H1 (cell line): ENCODE data around the gene LCE1E. TPM values are rescaled to one million over a fixed set of nuclear protein-coding genes. Genes with fewer than 3 reads are reported as not detected.

Experiments used
- CTCF ChIA-PET: fragments of 300-600 bp; sonication (Branson Sonifier 250); formaldehyde crosslinking; loops from one replicate; lab custom pipeline; 2021; ENCODE audit not compliant: partially characterized antibody; lab: Charles Lee
- POLR2A ChIA-PET: fragments of 300-600 bp; sonication (Branson Sonifier 250); formaldehyde crosslinking; loops from one replicate; lab custom pipeline; 2021; ENCODE audit warnings: inconsistent platforms; ENCODE audit not compliant: partially characterized antibody; lab: Charles Lee
- DNase-seq, 2 experiments: peaks; one replicate each; pipeline versions ENCODE4 v3.0.0 to v3.0.0-alpha.2; 2010 to 2022; ENCODE audit warnings: low spot score in 2 of 2, low read depth in 1 of 2, mixed read lengths in 1 of 2
- FAIRE-seq: peaks from 2 replicates; lab custom pipeline; 2011; peaks lifted over from hg19 to GRCh38; lab: Jason Lieb, UNC
- H2AFZ ChIP-seq: 2 replicates; pipeline ENCODE4 v1.8.1; 2012; ENCODE audit warnings: low read length, inconsistent platforms
- H2AK5ac ChIP-seq: 2 replicates; pipeline ENCODE4 v1.6.1; 2013; ENCODE audit warnings: low read depth, low read length
- H2BK120ac ChIP-seq: replicated peaks from 2 replicates; pipeline ENCODE3; 2013; ENCODE audit warnings: low read depth, low read length, inconsistent platforms
- H2BK12ac ChIP-seq: 2 replicates; pipeline ENCODE4 v1.6.1; 2013; ENCODE audit warnings: low read depth, low read length
- H2BK15ac ChIP-seq: 2 replicates; pipeline ENCODE4 v1.6.1; 2013; ENCODE audit warnings: low read length
- H2BK20ac ChIP-seq: 2 replicates; pipeline ENCODE4 v1.6.1; 2013; ENCODE audit warnings: low read length
- H2BK5ac ChIP-seq: 2 replicates; pipeline ENCODE4 v1.6.1; 2013; ENCODE audit warnings: low read depth, low read length
- H3K14ac ChIP-seq: 2 replicates; pipeline ENCODE4 v1.6.1; 2013; ENCODE audit warnings: inconsistent platforms; ENCODE audit not compliant: insufficient read length
- H3K18ac ChIP-seq: 2 replicates; pipeline ENCODE4 v1.6.1; 2013; ENCODE audit warnings: low read length; ENCODE audit errors: extremely low read depth
- H3K23ac ChIP-seq: 2 replicates; pipeline ENCODE4 v1.6.1; 2013; ENCODE audit warnings: inconsistent platforms; ENCODE audit not compliant: insufficient read length
- H3K23me2 ChIP-seq: 2 replicates; pipeline ENCODE4 v1.6.1; 2013; ENCODE audit warnings: low read depth, low read length
- H3K27ac ChIP-seq: 2 replicates; pipeline ENCODE4 v1.6.1; 2011; ENCODE audit warnings: low read depth, low read length, inconsistent platforms
- H3K27me3 ChIP-seq, 4 experiments: replicated peaks in 1 of 4; 1 replicate in 1 of 4; 2 replicates in 3 of 4; pipeline versions ENCODE4 v1.6.1 to v1.8.1; 2011 to 2013; ENCODE audit warnings: low read length in 3 of 4, mild to moderate bottlenecking in 3 of 4, inconsistent platforms in 2 of 4, mixed read lengths in 2 of 4, moderate library complexity in 1 of 4; ENCODE audit not compliant: control insufficient read depth in 3 of 4, insufficient read depth in 3 of 4; ENCODE audit errors: extremely low read depth in 1 of 4
- H3K36me3 ChIP-seq, 4 experiments: 2 replicates each; pipeline versions ENCODE4 v1.6.1 to v1.8.1; 2011 to 2013; ENCODE audit warnings: mild to moderate bottlenecking in 4 of 4, low read length in 3 of 4, moderate library complexity in 2 of 4, control low read depth in 1 of 4, inconsistent platforms in 1 of 4; ENCODE audit not compliant: insufficient read depth in 4 of 4, control insufficient read depth in 2 of 4
- H3K4ac ChIP-seq: replicated peaks from 2 replicates; pipeline ENCODE3; 2013; ENCODE audit warnings: low read length, low read depth, mixed read lengths, inconsistent platforms; ENCODE audit not compliant: insufficient read length
- H3K4me1 ChIP-seq, 4 experiments: replicated peaks in 1 of 4; 1 replicate in 1 of 4; 2 replicates in 3 of 4; pipeline versions ENCODE4 v1.6.1 to v1.8.1; 2011 to 2013; ENCODE audit warnings: low read length in 3 of 4, inconsistent platforms in 2 of 4, mixed read lengths in 1 of 4; ENCODE audit not compliant: insufficient read depth in 4 of 4, control insufficient read depth in 3 of 4
- H3K4me2 ChIP-seq, 2 experiments: 2 replicates each; pipeline versions ENCODE4 v1.6.1 to v1.8.1; 2011 to 2013; ENCODE audit warnings: low read depth in 2 of 2, low read length in 2 of 2, control low read depth in 1 of 2, inconsistent platforms in 1 of 2, mild to moderate bottlenecking in 1 of 2; ENCODE audit not compliant: insufficient read depth in 1 of 2
- H3K4me3 ChIP-seq, 4 experiments: fragments of 200-600, 300-600 bp in 1 of 4; sonication (generic), shearing (Covaris generic), sonication (Bioruptor Twin) in 1 of 4; 2 replicates each; pipeline versions ENCODE4 v1.5.1 to v1.8.1; 2011 to 2016; ENCODE audit warnings: low read length in 4 of 4, low read depth in 3 of 4, control low read depth in 2 of 4, inconsistent platforms in 2 of 4, mild to moderate bottlenecking in 2 of 4, mixed read lengths in 1 of 4, moderate library complexity in 1 of 4; ENCODE audit not compliant: insufficient read depth in 2 of 4; ENCODE audit errors: extremely low read depth in 1 of 4
- H3K56ac ChIP-seq: replicated peaks from 2 replicates; pipeline ENCODE3; 2013; ENCODE audit warnings: low read depth, mild to moderate bottlenecking, mixed read lengths, low read length, inconsistent platforms; ENCODE audit not compliant: insufficient read length
- H3K79me1 ChIP-seq: 2 replicates; pipeline ENCODE4 v1.6.1; 2013; ENCODE audit warnings: low read depth, low read length, control low read depth
- H3K79me2 ChIP-seq, 2 experiments: 2 replicates each; pipeline versions ENCODE4 v1.6.1 to v1.8.1; 2012 to 2013; ENCODE audit warnings: low read length in 2 of 2, mild to moderate bottlenecking in 2 of 2, inconsistent platforms in 1 of 2; ENCODE audit not compliant: insufficient read depth in 2 of 2, control insufficient read depth in 1 of 2
- H3K9ac ChIP-seq, 4 experiments: replicated peaks in 1 of 4; 1 replicate in 1 of 4; 2 replicates in 3 of 4; pipeline versions ENCODE4 v1.6.1 to v1.8.1; 2011 to 2013; ENCODE audit warnings: low read depth in 3 of 4, low read length in 3 of 4, control low read depth in 2 of 4, mild to moderate bottlenecking in 2 of 4, moderate library complexity in 2 of 4, inconsistent platforms in 1 of 4; ENCODE audit errors: extremely low read depth in 1 of 4
- H3K9me3 ChIP-seq, 2 experiments: 2 replicates each; pipeline versions ENCODE4 v1.6.1 to v1.8.1; 2012 to 2013; ENCODE audit warnings: mild to moderate bottlenecking in 2 of 2, moderate library complexity in 2 of 2, control low read depth in 1 of 2, inconsistent platforms in 1 of 2, low read depth in 1 of 2, low read length in 1 of 2, mixed read lengths in 1 of 2; ENCODE audit not compliant: insufficient read depth in 2 of 2
- H4K20me1 ChIP-seq, 2 experiments: replicated peaks in 1 of 2; 2 replicates each; pipeline versions ENCODE3 to v1.8.1; 2011 to 2013; ENCODE audit warnings: inconsistent platforms in 2 of 2, low read length in 2 of 2, mild to moderate bottlenecking in 1 of 2; ENCODE audit not compliant: insufficient read depth in 2 of 2, control insufficient read depth in 1 of 2
- H4K5ac ChIP-seq: 2 replicates; pipeline ENCODE4 v1.6.1; 2013; ENCODE audit warnings: low read length, low read depth, mixed read lengths, inconsistent platforms; ENCODE audit not compliant: insufficient read length
- H4K8ac ChIP-seq: 2 replicates; pipeline ENCODE4 v1.8.0; 2013; ENCODE audit warnings: mild to moderate bottlenecking, moderate library complexity, low read length, inconsistent platforms; ENCODE audit not compliant: insufficient read depth; ENCODE audit errors: extremely low read depth
- H4K91ac ChIP-seq: replicated peaks from 2 replicates; pipeline ENCODE3; 2013; ENCODE audit warnings: low read length, mixed read lengths, inconsistent platforms; ENCODE audit not compliant: insufficient read length
- ATF3 ChIP-seq: IDR thresholded peaks from 2 replicates; pipeline ENCODE4 v1.6.1; 2011; ENCODE audit warnings: low read depth, mild to moderate bottlenecking, low read length; ENCODE audit not compliant: insufficient read depth
- CBX5 ChIP-seq: fragments of 300-800, 300-1000 bp; sonication (generic); IDR thresholded peaks from 2 replicates; pipeline ENCODE4 v1.7.1; 2016; ENCODE audit warnings: antibody characterized with exemption, low read length, low read depth
- CHD1 ChIP-seq: IDR thresholded peaks from 2 replicates; pipeline ENCODE4 v1.6.1; 2012; ENCODE audit warnings: low read depth, low read length, improper control_type of control experiment
- EZH2 ChIP-seq: fragments of 200-600 bp; sonication (generic); IDR thresholded peaks from 2 replicates; pipeline ENCODE4 v1.7.1; 2012; ENCODE audit warnings: low read depth, mild to moderate bottlenecking, moderate library complexity, low read length, inconsistent platforms; ENCODE audit not compliant: severe bottlenecking
- FOSL1 ChIP-seq: IDR thresholded peaks from 2 replicates; pipeline ENCODE4 v1.6.1; 2011; ENCODE audit warnings: mild to moderate bottlenecking, low read depth, low read length, moderate library complexity; ENCODE audit not compliant: insufficient read depth
- GTF2F1 ChIP-seq: IDR thresholded peaks from 2 replicates; pipeline ENCODE4 v1.6.1; 2012; ENCODE audit warnings: low read depth, low read length, improper control_type of control experiment, borderline replicate concordance
- HDAC2 ChIP-seq, 2 experiments: fragments of 300-600 bp in 1 of 2; sonication (generic) in 1 of 2; IDR thresholded peaks; 2 replicates each; pipeline ENCODE4 v1.6.1; 2011 to 2012; ENCODE audit warnings: low read depth in 2 of 2, low read length in 2 of 2, mild to moderate bottlenecking in 2 of 2, moderate library complexity in 2 of 2, borderline replicate concordance in 1 of 2, inconsistent platforms in 1 of 2
- KDM1A ChIP-seq: fragments of 200-600, 300-600 bp; sonication (generic); IDR thresholded peaks from 2 replicates; pipeline ENCODE4 v1.7.1; 2016; ENCODE audit warnings: mild to moderate bottlenecking, low read length, borderline replicate concordance
- SAP30 ChIP-seq: fragments of 300-600 bp; sonication (generic); IDR thresholded peaks from 2 replicates; pipeline ENCODE4 v1.7.1; 2012; ENCODE audit warnings: low read length, moderate library complexity, mild to moderate bottlenecking, inconsistent platforms; ENCODE audit not compliant: insufficient read depth, insufficient replicate concordance
- SIN3A ChIP-seq, 2 experiments: IDR thresholded peaks in 1 of 2; conservative IDR thresholded peaks in 1 of 2; 2 replicates each; pipeline ENCODE4 v1.6.1; 2011 to 2012; ENCODE audit warnings: low read length in 2 of 2, improper control_type of control experiment in 1 of 2, low read depth in 1 of 2, mild to moderate bottlenecking in 1 of 2
- SP1 ChIP-seq: IDR thresholded peaks from 2 replicates; pipeline ENCODE4 v1.6.1; 2011; ENCODE audit warnings: low read depth, low read length
- SRF ChIP-seq: IDR thresholded peaks from 2 replicates; pipeline ENCODE4 v1.6.1; 2011; ENCODE audit warnings: mild to moderate bottlenecking, low read depth, low read length, moderate library complexity
- WGBS, 2 experiments: shearing (Covaris generic) in 1 of 2; methylation state at CpG; one replicate each; pipeline versions ENCODE4 v1.1.6 to v1.1.7; 2013 to 2015; ENCODE audit warnings: low lambda C conversion rate in 2 of 2, mixed read lengths in 2 of 2, inconsistent platforms in 1 of 2, low coverage in 1 of 2, missing lambda C conversion rate in 1 of 2; ENCODE audit not compliant: insufficient replicate concordance in 2 of 2, insufficient coverage in 1 of 2, insufficient read length in 1 of 2; ENCODE audit errors: extremely low coverage in 1 of 2, missing lambda C conversion rate in 1 of 2; 5-methylcytosine and 5-hydroxymethylcytosine counted together
- polyA plus RNA-seq, 7 experiments: library from polyadenylated mRNA; depleted of rRNA in 3 of 7; stranded (reverse) in 5 of 7; unstranded in 2 of 7; fragments of >200 nt in 5 of 7; fragments of 200-250 nt in 2 of 7; gene quantifications; 1 replicate in 5 of 7; 2 replicates in 1 of 7; 4 replicates in 1 of 7; pipeline versions ENCODE4 v1.2.1 to v1.2.3, GENCODE V29; 2011 to 2013; ENCODE audit warnings: missing spikeins in 2 of 7, mixed read lengths in 2 of 7
- total RNA-seq: library from RNA; stranded (reverse); fragmentation: NEBNext Ultra II Directional; extraction: Animal tissue kit (Norgen Biotek cat#: 25700); gene quantifications from 2 replicates; pipeline ENCODE4 v1.2.1, GENCODE V29; 2021

The LCE1E gene
- total and polyA plus RNA-seq, 2 of the 8 experiments (the other 6 are each of a cell fraction or from before 2014, with no cell fraction given), result not detected

- H4K5ac ChIP-seq, result no peak overlapping the region
- CTCF ChIA-PET, result no interaction called here
- TF ChIP-seq KDM1A, result no peak
- TF ChIP-seq SP1, result no peak
- TF ChIP-seq SRF, result no peak
- no peak for TF ChIP-seq SAP30
- no peak for TF ChIP-seq GTF2F1
- no peak for TF ChIP-seq FOSL1
- no peak for TF ChIP-seq SIN3A (conservative IDR thresholded peaks at IDR 0.05 in 1 of 2, IDR thresholded peaks at IDR 0.05 in 1 of 2; ENCODE audit: low read depth in 1 of 2, low read length in 2 of 2)
- no peak for TF ChIP-seq ATF3
- TF ChIP-seq CBX5, result no peak
- no peak for TF ChIP-seq CHD1
- no peak for TF ChIP-seq HDAC2 (IDR thresholded peaks at IDR 0.05; ENCODE audit: borderline replicate concordance in 1 of 2, low read depth in 2 of 2, low read length in 2 of 2)
- TF ChIP-seq EZH2, result no peak
Measured at GRCh38 chr1:152753586-152753985, 32.5 kb upstream of the LCE1E start.

More at GRCh38 chr1:152753586-152753985, 32.5 kb upstream of the LCE1E start:
- H3K4me2 ChIP-seq, result no peak overlapping the region
- no peak overlapping the region for H3K4ac ChIP-seq
- H4K91ac ChIP-seq, result no peak overlapping the region
- no peak overlapping the region for H2BK120ac ChIP-seq
- H4K8ac ChIP-seq, result no peak overlapping the region
- WGBS, 2 experiments, result 53% methylated on average over 1 of the region's 1 CpG; no CpG with 5 or more reads in 1 of the 2 experiments
- H2AK5ac ChIP-seq, result no peak overlapping the region
- no peak overlapping the region for H2BK15ac ChIP-seq
- no peak overlapping the region for H2BK5ac ChIP-seq
- no peak overlapping the region for H2BK12ac ChIP-seq
- H3K27ac ChIP-seq, result no peak overlapping the region
- H3K23me2 ChIP-seq, result no peaks in the 10 kb centered on the region
- FAIRE-seq (no peak), DNase-seq (no peak)
- no peak overlapping the region for H3K4me3 ChIP-seq
- H3K4me1 ChIP-seq, result no peaks in the 10 kb centered on the region
- no peaks in the 10 kb centered on the region for H3K79me1 ChIP-seq
- H3K79me2 ChIP-seq, result no peaks in the 10 kb centered on the region
- no peak overlapping the region for H3K9ac ChIP-seq
- POLR2A ChIA-PET, result no interaction called here
- no peak overlapping the region for H3K14ac ChIP-seq
- H3K23ac ChIP-seq, result no peak overlapping the region
- H3K56ac ChIP-seq, result no peak overlapping the region
- no peaks in the 10 kb centered on the region for H3K27me3 ChIP-seq
- H3K36me3 ChIP-seq, result no peaks in the 10 kb centered on the region; a peak in 1 of 8 replicates
- no peaks in the 10 kb centered on the region for H4K20me1 ChIP-seq
- H2BK20ac ChIP-seq, result no peak overlapping the region
- peaks cover 67 to 80% of the 10 kb centered on the region in 2 experiments for H3K9me3 ChIP-seq
- no peak overlapping the region for H3K18ac ChIP-seq
- no peak overlapping the region for H2AFZ ChIP-seq
